Stimulated activated CD8-positive, alpha-beta memory T cell treated with anti-CD3 and anti-CD28 coated beads, Interleukin-12 subunit alpha, Interleukin-12 subunit beta, amount 100 ng/mL, for 4 hours (primary cell): ENCODE measurements around the gene CMTM1.
A peak's percentile ranks its signal among the peaks of the same experiment; 100 is the strongest.

ENCODE experiments used
- DNase-seq: peaks from one replicate; pipeline ENCODE4 v3.0.0-alpha.2; 2020; ENCODE audit warnings: low read depth

CMTM1 gene

GRCh38 chr16:66566051-66566901 lies at the start of gene CMTM1:
Gene CMTM1, plus strand, starts transcription at chr16:66566439. Its CDS starts 75 bp downstream, at chr16:66566514.
- no peak for DNase-seq

GRCh38 chr16:66516509-66516807 lies 49.8 kb upstream of the CMTM1 start:
- no peak for DNase-seq

DNA sequence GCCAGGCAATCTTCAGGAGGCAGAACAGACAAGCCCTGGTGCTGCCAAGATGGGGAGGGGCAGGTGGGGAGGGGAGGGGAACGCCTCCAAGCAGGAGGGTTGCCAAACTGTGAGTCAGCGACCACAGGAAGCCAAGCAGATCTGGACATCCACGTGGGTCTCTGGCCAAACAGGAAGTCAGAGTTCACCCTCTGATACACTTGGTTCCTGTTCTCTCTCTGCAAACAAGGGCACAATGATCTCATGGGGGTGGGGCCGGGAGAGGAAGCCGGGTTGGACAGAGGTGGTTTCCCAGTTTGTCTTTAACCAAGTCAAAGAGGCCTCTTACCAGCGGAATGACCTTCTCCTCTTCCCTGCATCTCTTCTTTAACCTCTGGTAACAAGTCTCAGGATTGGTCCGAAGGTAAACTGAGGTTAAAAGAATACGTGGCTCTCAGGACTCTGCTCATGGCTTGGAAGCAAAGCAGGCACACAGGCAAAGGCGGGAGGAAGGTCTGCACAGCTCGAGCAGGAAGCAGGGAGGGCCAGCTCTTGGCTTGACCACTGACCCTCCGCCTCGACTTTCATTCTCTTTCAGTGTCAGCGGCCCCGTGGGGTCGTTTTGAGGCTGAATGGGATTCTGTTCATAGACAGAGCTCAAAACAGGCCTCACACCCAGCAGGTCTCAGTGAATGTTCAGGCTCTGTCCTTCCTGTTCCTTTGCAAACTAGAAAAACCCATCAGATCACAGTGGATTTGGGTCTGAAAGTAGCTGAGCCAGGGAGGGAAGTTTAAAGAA lies 49.2 kb upstream of the CMTM1 start:
- DNase-seq = peak; percentile 66

DNA sequence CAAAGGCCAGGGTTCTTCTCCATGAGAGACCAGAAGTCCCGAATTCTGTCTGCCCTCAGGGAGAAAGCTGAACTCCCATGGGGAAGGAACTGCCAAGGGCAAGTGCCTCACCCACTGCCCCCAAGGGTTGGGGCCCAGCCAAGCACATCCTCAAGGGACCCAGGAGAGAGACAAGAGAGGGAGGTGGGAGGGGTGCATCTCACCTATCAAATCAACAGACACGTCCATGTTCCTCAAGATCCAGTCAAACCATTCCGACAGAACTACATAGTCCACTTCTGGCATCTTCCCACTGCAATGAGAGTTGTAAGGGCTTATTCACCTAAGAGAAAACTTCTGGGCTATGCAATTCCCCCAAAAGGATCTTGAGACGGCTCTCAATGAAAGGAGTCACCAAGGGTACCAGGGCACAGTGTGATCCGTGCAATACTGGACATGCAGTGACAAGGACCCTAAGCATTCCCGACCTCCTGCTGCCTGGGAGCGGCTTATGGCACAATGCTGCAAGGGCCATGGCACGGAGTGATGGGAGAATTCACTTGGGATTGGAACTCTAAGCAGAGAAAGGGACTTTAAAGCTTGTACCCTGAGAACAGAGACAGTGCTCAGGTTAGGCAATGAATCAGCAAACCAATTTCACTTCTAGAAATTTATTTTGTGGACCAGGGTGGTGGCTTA lies 48.5 kb upstream of the CMTM1 start:
- no peak for DNase-seq

DNA sequence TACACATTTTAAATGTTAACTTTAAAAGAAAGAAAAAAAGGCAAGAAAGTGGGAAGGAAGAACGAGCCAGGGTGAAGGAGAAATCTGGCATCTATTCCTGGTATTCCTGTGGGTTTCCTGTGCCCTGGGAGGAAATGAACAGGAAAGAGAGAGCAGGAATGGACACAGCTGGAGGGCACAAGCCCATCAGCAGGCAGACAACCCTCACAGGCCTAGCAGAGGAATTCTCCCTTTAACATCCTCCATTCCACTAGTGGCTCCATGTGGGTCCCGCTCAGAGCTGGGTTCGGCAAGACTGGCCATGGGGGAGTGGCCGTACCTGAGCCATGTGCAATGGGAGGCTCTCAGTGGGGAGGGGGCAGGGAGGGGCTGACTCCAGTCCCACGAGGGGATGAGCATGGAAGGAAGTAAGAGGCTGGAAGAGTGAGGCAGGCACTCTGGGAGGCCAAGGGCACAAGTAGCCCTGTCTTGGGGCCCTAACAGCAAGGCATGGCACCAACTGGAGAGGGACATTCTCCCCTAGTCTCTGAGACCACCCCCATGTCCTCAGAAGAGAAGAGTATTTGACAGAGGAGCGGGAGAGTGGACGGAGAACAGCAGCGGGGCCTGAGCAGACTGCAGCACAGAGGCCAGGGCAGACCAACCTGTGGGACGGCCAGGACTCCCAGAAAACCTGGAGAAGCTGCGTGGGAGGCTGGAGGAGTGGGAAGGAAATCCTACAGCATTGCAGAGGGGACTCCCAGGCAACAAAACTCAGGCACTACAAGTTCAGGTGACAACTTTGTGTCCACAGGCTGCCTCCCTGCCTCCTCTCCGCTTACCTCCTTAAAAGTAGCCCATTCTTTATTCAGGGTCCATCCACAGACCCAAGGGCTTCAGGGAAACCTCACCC lies 46.5 kb upstream of the CMTM1 start:
- no peak for DNase-seq

- no peak for DNase-seq
Observed at GRCh38 chr16:66520406-66521170, 45.7 kb upstream of the CMTM1 start.

DNA sequence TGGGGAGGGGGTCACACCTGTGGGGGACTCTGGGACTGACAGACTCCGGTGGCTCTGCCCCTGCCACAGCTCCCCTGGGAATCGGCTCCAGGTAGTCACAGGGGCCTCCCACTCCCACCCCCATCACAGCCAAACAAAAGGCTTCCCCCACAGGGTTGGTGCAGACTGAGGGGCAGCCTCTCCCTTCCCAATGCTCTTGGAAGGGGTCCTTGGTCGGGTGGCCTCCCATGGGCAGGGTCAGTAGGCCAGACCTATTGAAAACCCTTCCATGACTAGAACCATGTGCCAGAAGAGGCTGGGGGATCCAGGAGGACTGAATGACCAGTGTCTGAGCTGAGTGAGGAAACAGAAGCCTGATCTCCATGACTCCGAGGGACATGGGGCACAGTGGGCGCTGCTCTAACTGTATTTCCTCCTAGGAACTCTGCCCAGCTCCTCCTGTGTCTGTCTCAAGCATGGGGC lies 45.0 kb upstream of the CMTM1 start:
- no peak for DNase-seq

DNA sequence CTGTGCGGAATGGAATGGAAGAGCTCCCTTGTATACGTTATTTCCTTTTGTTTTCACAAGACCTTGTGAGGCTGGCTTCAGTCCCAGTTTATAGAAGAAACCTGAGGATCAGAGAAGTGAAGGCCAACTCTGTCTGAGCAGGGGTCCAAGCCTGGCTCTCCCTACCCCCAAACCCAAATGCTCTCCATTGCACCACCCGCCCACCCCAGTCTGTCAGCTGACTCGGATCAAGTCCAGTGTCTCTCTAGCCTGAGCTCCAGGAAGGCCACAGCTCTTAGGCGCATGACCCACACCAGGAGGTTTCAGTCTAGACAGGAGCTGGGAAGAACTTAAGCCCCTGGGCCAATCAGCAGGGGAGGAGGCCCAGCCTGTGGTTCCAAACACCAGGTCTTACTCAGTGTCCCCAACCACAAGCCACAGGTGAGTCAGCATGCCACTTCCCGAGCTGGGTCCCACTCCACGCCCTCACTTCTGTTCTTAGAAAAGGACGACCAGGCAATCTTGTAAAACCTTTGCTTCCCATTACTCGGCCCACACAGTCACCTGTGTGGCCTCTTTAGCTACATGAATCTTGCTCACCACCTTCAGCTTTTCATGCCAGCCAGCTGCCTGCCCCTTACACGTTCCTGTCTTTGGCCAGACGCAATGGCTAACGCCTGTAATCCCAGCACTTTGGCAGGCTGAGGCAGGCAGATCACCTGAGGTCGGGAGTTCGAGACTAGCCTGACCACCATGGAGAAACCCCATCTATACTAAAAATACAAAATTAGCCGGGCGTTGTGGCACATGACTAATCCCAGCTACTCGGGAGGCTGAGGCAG lies 44.1 kb upstream of the CMTM1 start:
- peak; percentile 87 for DNase-seq

GRCh38 chr16:66522816-66523590 lies 43.2 kb upstream of the CMTM1 start:
- DNase-seq = no peak

DNA sequence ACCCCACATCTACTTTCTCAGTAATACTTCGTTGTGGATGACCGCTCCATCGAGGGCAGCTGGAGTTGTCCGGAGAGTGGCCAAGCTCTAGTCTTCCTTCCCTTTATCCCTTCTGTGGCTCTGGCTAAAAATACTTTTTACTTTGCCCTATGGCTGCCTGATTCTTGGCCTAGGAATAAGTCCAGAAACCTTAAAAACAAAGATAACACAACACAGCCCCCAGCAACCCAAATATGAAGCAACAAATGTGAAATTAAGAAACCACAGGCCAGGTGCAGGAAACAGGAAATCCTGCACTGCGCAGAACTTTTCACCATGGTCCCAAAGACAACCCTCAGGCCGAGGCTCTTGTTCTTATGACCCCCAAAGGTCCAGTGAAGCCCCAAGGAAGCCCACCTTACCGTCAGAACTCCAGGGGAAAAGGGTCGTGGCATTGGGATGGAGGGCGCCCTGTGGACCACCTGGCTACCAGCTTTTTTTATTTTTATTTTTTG lies 42.3 kb upstream of the CMTM1 start:
- no peak for DNase-seq

GRCh38 chr16:66524601-66525164 lies 41.6 kb upstream of the CMTM1 start:
- DNase-seq = no peak

DNA sequence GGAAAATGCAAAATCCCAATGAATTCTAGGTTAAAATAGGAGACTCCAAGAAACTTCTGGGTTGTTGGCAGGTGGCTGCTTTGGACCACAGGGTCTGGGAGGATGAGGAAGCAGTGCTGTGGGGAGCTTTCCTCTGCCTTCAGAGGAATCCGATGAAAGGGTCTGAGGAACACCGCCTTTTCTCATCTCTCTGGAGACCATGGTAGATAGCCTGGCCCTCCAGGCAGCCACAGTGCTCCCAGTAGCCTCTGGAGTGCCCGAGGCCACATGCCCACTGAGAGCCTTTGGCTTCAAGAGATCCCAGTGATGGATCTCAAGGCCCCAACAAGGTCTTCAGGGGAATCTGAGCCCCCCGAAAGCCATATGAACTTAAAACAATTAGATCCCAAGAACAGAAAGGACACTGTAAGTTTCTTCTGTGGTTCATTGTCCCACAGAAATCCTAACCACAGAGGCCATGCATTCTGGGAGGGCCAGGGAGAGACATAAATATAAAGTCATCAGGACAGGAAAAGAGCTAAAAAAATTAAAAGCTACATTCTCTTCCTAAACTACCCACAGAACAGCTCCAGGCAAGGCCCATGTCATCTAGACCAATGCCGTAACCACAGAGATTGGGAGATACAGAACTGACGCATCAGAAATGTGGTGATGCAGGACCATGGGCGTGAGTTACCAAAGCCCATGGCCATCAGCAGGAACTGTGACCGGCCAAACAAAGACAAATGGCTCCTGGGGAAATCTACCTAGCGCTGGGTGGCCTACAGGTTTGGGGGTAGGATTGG lies 40.7 kb upstream of the CMTM1 start:
- DNase-seq = no peak

- no peak for DNase-seq
Observed at GRCh38 chr16:66528294-66528693, 37.9 kb upstream of the CMTM1 start.

DNA sequence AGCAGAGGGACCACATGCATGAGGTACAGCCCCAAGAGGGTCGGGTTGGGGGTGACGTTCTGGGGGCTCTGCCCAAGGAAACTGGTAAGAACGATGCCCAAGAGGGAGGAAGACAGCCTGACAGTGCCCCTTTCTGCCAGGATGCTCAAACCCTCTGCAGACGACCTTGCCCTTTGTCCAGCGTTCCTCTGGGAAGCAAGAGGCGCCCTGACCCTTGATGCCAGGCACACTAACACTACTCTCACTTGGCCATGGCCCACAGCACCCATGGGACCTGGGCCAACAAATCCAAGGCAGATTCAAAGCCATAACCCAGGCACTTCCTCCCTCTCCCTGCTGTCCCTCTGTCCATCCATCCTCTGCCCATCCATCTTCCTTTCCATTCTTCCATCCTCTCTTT lies 36.8 kb upstream of the CMTM1 start:
- no peak for DNase-seq

GRCh38 chr16:66534376-66534799 lies 31.9 kb upstream of the CMTM1 start:
- DNase-seq = no peak

GRCh38 chr16:66536525-66536924 lies 29.7 kb upstream of the CMTM1 start:
- DNase-seq = no peak

DNA sequence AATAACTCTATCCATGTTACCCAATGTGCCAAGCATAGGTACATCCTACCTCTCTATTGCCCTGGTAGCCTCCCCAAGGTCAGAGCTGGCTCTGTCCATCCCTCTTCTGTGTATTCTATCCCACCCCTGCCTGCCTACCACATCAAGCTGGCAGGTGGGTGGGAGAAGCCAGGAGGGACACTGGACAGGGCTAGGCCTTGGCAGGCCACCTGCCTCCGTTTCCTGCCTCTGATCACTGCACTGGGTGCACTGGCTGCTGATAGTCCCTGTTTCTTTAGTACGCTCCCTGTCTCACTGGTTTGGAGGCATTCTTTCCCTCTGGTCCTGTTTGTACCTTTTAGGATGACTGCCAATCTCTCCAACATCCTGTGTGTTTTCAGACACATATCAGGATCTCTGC lies 29.0 kb upstream of the CMTM1 start:
- DNase-seq = no peak

DNA sequence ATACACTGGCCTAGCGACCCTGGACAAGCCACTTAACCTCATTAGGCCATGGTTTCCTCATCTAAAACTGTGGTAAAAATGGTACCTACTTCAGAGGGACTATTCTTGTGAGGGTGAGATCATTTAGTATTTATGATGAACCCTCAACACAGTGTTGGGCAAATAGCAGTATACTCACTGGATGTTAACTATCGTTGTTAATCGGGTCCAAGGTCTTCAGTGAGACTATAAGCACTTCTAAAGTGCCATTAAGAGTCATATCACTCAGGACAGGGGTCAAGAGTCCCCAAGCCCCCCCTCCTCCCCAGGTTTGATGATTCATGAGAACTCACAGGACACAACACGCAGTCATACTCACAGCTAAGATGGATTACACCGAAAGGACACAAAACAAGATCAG lies 27.3 kb upstream of the CMTM1 start:
- no peak for DNase-seq
